ENCODE results near the gene LRRC8E.

Gene LRRC8E

DNA sequence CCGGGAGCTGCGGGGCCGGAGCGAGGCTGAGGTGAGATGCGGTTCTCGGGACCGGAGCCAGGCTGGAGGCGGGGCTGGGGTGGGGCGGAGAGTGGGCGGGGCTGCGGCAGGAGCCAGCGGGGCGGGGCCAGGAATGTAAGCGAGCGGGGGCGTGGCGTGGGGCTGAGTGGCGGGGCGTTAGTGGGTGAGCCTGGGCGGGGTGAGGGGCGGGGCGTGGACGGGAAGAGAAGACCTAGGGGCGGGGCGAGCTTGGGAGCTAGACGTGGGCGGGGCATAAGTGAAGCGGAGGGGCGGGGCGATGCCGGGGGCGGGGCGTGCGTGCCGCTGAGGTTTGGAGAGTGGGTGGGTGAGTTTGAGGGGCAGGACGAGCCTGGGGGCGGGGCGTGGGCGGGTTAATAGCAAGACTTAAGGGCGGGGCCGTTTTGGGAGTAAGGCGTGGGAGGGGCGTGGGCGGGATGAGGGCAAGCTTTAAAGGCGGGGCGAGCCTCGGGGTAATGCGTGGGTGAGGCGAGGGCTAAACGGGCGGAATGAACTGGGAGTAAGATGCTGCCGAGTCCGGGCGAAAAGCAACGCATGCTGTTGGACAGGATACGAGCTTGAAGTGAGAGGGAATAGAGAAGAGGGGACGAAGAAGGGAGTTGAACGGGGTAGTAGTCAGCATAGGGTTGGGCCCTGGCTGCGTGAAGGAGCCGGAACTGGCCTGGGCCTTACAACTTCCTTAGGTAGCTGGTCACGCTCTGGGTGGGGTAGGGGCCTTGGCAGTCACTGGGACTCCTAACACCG is 32.4 kb downstream of the LRRC8E start:
- TF ChIP-seq, protein P1, sequence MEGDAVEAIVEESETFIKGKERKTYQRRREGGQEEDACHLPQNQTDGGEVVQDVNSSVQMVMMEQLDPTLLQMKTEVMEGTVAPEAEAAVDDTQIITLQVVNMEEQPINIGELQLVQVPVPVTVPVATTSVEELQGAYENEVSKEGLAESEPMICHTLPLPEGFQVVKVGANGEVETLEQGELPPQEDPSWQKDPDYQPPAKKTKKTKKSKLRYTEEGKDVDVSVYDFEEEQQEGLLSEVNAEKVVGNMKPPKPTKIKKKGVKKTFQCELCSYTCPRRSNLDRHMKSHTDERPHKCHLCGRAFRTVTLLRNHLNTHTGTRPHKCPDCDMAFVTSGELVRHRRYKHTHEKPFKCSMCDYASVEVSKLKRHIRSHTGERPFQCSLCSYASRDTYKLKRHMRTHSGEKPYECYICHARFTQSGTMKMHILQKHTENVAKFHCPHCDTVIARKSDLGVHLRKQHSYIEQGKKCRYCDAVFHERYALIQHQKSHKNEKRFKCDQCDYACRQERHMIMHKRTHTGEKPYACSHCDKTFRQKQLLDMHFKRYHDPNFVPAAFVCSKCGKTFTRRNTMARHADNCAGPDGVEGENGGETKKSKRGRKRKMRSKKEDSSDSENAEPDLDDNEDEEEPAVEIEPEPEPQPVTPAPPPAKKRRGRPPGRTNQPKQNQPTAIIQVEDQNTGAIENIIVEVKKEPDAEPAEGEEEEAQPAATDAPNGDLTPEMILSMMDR (conservative IDR thresholded peaks at IDR 0.05; ENCODE audit: low read length) = no peak
- peak overlapping the region; percentile 75 for H3K4me3 ChIP-seq (ENCODE audit: low read length)
- peak; percentile 98 for DNase-seq (ENCODE audit: low read depth)

GRCh38 chr19:7921302-7921966 is 33.1 kb downstream of the LRRC8E start:
- TF ChIP-seq, protein P1 (conservative IDR thresholded peaks at IDR 0.05; ENCODE audit: low read length) = no peak
- DNase-seq (ENCODE audit: low read depth) = no peak
- H3K4me3 ChIP-seq (ENCODE audit: low read length) = peak overlapping the region; percentile 75

DNA sequence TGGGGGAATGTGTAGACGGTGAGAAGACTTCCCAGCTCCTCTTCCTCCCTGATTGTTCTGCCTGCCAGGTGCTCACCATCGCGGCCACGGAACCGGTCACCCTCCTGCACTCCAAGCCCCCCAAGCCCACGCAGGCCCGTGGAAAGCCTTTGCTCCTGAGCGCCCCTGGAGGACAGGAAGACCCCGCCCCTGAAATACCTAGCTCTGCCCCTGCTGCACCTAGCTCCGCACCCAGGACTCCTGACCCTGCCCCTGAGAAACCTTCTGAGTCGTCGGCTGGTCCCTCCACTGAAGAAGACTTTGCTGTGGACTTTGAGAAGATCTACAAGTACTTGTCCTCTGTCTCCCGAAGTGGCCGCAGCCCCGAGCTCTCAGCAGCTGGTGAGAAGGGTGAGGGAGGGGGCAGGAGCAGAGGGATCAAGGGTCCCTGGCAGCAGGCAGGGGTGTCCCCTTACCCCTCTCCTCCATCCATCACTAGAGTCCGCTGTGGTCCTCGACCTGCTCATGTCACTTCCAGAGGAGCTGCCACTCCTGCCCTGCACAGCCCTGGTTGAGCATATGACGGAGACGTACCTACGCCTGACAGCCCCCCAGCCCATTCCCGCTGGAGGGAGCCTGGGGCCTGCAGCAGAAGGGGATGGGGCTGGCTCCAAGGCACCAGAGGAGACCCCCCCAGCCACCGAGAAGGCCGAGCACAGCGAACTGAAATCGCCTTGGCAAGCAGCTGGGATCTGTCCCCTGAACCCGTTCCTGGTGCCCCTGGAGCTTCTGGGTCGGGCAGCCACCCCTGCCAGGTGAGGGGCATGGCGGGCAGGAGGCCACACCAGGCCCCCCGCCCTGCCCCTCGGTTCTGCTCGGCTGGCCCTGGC is 33.9 kb downstream of the LRRC8E start:
- TF ChIP-seq, protein P1 (conservative IDR thresholded peaks at IDR 0.05; ENCODE audit: low read length) = no peak
- H3K4me3 ChIP-seq (ENCODE audit: low read length) = peak overlapping the region; percentile 75; the same call in 1 of the 2 replicates
- DNase-seq (ENCODE audit: low read depth) = no peak

- no peak overlapping the region for H3K4me3 ChIP-seq (ENCODE audit: low read length)
- TF ChIP-seq, protein P1 (conservative IDR thresholded peaks at IDR 0.05; ENCODE audit: low read length) = no peak
- DNase-seq (ENCODE audit: low read depth) = no peak
Observed at GRCh38 chr19:7922836-7923195, 34.5 kb downstream of the LRRC8E start.

DNA sequence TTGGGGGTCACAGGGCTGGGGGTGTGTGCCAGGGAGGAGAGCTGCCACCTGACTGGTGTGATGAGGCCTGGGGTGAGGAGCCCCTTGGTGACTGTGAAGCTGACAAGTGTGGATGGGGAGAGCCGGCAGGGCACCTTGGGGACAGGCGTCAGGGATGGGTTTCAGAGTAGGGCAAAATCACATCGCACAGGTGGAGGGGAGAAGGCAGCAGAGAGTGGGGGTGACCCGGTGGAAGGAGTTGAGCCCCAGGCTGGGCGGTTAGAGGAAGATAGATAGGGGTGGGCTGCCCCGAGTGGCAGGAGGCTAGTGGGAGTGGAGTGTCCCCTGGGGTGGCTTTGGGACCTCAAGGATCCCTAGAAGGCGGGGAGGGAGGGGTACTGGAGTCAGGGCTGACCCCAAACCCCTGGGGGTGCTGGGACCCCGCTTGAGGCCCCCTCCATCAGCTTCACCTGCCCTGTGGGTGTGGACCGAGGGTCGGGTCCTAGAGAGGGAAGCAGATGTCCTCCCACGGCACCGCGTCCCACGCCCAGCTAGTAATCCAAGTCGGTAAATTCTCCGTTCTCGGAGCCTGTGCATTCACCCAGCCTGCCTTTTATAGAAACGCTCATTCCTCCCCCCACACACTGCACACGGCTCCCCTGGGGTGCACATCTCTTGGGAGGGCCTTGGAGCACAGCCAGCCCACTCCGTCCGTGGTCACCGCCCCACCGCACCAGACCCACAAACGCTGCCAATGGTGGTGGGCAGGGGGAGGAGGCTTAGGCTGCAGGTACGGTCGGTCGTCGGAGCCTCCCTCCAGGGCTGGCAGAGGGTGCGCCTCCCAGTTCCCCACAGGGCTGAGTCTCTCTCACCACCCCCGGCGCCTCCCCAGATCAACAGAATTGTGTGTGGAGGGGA is 35.2 kb downstream of the LRRC8E start:
- no peak for DNase-seq (ENCODE audit: low read depth)
- no peak overlapping the region for H3K4me3 ChIP-seq (ENCODE audit: low read length)
- TF ChIP-seq, protein P1 (conservative IDR thresholded peaks at IDR 0.05; ENCODE audit: low read length) = no peak

DNA sequence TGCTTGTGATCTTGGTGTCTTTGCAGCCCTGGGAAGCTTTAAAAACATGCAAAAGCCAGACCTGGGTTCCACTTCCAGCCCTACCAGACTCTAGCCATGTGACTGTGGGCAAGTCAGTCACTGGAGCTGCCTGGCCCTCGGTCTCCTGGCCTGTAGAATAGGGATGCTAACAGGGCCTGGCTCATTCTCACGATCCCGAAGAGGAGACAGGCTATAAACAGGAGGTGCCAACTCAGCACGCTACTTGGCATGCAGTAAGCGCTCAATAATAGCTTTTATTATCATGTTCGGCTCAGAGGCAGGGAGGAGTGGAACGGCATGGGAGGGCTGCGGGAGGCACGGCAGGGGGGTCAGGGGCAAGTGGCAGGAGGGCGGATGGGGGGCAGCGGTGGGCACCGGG is 35.9 kb downstream of the LRRC8E start:
- TF ChIP-seq, protein P1 (conservative IDR thresholded peaks at IDR 0.05; ENCODE audit: low read length) = no peak
- H3K4me3 ChIP-seq (ENCODE audit: low read length) = no peak overlapping the region
- no peak for DNase-seq (ENCODE audit: low read depth)
